Measurements from ENCODE around the gene STARD10.

Gene STARD10, protein sequence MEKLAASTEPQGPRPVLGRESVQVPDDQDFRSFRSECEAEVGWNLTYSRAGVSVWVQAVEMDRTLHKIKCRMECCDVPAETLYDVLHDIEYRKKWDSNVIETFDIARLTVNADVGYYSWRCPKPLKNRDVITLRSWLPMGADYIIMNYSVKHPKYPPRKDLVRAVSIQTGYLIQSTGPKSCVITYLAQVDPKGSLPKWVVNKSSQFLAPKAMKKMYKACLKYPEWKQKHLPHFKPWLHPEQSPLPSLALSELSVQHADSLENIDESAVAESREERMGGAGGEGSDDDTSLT

DNA sequence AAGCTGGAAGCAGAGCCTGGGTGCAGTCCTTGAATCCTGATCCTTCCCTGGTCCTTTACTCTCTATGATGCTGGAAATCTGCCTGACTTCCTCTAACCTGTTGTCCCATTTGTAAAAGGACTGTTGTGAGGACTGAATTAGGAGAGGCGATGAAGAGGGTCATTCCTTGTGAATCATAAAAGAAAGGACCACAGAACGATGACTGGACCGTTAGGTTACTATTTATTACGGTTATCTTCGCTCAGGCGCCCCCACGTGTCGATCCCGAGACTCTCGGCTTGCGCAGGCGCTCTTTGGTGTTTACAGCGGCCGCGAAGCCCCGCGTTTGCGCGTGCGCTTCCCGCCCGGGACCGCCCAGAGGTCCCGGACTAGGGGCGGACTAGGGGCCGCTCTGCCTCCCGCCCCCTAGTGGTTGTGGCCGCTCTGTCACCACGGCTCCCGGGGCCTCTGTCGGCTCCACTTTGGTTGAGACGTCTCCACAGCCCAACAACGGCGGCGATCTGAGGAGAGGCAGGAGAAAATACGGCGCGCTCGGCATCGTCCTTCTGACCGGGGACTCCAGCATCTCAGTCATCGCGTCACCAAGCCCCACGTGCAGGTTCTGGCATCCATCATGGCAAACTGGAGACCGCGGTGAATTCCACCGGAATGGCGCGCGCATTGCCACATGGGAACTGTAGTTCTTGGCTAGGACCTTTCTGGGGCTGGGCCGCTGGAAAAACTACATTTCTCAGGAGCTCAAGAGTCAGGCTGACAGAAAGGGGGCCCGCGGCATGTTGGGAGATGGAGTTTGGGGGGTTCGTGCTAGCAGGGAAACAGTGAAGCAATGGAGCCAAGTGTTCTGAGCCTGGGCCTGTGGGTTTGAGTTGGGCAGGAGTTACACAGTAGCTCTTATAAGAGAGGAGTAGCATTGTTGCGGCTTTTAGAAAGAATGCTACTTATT lies at the start of gene STARD10:
Gene STARD10 (minus strand): TSS at position 623 of the 943 bp plus-strand sequence. CDS start 12,866 bp downstream, outside the sequence.
- peak; percentile 95 for DNase-seq

DNA sequence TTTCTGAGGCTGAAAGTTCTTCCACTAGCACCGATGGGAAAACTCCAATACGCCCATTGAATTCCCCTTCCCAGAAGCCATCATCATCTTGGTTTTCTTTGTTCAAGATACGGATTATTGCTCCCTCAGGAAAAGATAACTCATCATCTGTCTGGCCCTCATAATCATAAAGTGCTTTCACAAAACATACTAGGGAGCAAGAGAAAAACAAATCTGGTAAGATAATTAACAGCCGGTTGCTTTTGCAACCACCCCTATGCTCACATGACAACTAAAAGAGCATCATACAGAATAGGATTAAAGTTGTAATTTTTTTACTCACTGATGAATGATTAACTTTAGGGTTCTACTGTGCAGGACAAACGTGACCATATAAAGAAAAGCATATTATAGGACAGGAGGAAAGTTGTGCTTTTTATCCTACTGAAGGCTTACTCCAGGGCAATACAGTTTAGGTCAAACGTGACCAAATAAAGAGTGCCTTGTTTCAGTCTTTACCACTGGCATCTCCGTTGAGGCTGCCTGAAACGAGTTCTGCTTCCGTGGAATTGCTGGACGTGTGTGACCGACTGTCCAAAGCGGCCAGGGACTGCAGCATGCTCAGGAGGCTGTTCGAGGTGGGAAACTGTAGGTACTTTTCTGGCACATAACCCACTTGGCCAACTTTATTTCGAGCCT lies 48.9 kb upstream of the STARD10 start:
- DNase-seq: no peak

DNA sequence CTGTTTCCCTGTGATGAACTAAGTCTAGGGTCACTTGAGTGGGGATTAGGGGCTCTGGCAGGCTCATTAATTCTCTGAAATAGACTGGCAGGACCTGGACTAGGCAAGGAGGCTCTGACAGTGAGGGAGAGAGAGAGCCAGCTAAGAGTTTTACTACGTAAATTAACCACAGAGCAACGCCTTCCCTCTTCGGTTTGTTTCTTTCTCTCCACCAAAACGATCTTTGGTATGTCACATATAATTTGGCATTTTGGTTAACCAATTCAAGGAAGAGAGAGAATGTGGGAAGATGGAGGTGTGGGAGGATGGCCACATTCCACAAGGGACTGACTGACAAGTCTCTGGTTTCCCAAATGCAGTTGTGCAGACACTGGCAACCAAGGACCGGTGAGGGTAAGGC lies 48.3 kb upstream of the STARD10 start:
- DNase-seq: no peak

DNA sequence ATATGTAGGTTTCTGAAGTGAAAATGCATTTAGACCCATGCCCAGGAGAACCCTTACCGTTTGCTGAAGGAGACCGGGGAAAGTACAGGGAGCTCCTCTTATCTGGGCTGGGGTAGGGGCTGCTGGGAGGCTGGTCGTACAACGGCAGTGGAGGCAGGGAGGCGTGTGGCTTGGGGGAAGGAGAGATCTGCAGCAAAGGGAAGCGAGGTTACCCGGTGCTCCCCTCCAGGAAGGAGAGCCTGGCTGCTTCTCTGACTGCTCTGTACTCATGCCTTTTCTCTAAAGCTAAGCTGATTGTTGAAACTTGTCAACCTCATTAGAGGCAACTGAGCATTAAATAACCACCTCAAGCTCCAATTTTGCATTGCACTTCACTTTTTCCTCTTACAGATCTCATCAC lies 47.5 kb upstream of the STARD10 start:
- DNase-seq: no peak

DNA sequence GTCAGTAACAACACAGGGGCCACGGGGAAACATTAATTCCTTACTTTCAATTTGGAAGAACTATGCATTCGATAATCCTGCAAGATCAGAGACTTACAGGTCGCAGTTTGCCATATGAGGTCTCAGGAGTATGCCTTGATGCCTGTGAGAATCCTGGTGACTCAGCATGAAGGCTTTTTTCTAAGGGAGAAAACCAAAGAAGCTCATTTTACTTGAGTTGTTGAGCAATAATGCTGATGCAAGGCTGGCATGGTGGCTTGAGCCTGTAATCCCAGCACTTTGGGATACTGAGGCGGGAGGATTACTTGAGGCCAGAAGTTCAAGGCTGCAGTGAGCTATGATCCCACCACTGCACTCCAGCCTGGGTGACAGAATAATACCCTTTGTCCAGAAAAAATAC lies 46.9 kb upstream of the STARD10 start:
- DNase-seq: no peak

DNA sequence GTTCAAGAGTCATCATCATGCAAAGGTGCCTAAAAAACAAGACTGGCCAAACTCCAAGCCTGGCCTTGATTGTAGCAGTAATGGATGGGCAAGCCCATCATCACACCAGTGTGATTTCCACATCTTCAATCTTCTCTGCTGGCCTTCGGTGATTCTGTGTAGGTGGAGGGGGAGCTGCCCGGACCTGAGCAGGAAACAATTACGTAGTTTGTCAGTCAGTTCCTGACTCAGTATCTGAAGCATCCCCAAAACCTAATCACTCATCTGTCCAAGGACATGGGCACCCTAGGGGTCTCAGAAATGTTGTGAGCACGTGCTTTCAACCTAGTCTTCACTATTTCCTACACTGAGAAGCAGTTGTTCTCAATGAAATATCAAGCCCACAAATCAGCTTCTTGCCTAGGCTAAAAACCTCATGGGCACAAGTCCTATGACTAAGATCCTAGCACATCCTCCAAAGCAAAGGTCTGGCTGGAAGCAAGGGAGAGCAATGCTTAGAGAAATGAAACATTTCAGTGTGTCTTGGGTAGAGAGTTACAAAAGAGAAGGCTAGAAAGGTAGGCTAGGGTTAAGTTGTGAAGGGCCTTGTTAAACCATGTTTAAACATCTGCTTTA lies 45.0 kb upstream of the STARD10 start:
- DNase-seq: no peak

DNA sequence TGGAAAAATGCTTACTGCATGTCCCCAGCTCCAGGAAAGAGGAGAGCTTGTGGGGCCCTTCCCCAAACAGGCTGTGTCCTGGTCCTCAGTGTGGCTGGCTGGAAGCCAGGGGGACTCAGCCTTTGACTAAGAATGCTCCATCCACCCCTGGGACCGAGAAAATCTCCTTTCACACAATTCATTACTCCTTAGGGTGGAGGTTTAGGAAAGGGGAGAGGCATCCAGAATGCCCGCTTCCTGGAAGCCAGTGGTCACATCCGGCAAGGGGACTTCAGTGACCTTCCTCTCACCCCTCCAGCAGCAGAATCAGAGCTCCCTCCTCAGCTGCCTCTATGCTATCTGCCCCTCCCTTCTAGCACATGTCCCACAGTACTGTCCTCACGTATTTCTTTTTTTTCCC lies 42.3 kb upstream of the STARD10 start:
- DNase-seq: no peak

DNA sequence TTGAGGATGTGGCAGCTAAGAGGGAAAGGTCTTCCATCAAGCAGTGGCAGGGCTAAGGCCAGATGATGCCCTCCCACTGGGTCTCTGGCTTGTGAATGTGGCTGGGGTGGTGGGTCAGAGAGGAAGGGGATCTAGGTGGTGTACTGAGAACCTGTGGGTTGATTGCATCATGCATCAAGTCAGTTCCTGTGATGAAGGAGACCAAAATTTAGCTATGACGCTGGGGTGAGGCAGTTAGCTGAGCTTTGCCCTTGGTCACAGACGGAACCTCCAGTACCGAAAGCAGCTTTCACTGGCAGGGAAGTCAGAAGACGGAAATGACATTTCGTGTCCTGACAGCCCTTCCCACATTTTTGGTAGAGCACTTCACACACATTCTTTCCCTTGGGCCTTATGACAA lies 41.1 kb upstream of the STARD10 start:
- DNase-seq: peak in 1 of 2 donors; percentile 52

DNA sequence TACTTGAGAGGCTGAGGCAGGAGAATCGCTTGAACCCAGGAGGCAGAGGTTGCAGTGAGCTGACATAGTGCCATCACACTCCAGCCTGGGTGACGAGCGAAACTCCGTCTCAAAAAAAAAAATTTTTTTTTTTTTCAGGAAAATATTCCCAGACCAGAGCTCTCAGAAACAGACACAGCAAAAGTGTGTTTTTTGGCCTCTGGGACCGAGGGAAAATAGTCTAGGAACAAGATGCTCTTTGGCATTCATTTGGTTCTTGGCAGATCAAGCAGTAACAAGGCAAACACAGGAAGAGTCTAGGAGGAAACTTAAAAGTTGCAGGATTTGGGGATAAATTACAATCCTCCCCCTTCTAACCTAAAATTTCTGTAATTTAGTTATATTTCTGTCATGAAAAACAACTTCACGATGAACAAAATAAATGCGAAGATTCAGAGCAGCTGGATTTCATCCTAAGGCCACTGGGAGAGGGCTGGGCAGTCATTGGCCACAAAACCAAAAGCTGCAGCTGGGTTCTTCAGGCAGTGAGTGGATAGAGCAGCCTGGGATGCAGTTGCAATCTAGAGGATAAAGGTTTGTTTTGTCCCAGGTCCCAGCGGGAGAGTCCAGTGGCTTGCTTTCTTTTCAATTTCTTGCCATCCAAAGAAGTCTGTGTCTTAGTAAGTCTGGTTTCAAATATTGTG lies 40.1 kb upstream of the STARD10 start:
- DNase-seq: no peak

DNA sequence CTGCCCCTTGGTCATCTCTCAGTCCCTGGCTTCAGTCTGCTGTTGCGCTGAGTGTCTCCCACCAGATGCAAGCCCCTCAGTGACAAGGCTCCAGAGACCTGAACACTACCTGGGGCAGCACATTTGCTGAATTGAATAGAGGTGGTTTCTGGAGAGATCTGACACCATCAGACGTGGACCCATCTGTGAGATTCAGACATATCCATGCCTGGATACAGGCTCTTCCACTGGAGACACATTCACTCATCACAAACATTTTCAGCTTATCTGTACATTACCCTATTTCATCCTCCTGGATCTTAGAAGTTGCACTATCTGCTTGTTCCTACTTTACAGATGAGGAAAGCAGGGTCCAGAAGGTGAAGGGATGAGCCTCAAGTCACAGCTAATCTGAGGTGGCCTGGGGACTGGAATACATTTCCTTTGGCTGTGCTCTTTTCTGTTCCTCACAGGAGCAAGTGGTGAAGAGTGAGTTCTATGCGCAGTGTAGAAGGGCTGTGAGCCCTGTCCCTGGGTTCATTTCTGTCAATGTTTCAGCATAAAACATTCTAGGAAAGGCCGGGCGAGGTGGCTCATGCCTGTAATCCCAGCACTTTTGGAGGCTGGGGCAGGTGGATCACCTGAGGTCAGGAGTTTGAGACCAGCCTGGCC lies 39.4 kb upstream of the STARD10 start:
- DNase-seq: no peak

DNA sequence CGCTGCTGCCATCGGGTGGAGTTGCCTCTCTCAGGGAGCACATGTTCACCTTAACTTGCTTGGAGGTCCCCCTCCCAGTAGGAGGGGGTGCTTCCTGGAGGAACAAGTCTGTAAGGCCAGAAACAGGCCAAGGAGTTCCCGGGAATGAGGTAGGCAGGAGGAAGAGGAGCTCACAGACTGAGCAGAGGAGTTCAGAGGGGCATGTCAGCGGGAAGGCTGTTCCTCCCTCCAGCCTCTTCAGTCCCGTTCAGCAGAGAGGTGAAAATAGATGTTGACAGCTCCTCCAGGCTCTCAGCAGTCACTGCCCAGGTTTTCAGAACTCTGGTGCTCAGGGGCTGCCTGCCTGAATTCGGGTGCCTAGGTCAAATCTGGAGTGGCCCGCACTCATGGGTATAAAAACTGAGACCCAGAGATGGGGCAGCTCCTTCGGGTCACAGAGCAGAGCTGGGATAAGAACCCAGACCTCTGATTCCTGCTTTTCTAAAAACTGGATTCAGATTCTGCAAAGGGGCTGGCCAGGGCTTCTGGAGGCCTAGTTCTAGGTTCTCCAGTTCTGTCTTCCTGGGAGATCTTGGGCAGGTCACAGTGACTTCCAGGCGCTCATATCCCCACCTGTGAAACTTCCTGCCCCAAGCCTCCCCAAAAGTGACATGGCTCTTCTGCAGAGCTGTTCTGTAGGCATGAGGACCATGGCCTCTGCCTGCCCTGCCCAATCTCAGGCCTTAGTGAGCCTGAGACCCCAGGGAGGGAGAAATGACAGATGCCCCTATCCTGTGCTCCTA lies 38.6 kb upstream of the STARD10 start:
- DNase-seq: no peak

DNA sequence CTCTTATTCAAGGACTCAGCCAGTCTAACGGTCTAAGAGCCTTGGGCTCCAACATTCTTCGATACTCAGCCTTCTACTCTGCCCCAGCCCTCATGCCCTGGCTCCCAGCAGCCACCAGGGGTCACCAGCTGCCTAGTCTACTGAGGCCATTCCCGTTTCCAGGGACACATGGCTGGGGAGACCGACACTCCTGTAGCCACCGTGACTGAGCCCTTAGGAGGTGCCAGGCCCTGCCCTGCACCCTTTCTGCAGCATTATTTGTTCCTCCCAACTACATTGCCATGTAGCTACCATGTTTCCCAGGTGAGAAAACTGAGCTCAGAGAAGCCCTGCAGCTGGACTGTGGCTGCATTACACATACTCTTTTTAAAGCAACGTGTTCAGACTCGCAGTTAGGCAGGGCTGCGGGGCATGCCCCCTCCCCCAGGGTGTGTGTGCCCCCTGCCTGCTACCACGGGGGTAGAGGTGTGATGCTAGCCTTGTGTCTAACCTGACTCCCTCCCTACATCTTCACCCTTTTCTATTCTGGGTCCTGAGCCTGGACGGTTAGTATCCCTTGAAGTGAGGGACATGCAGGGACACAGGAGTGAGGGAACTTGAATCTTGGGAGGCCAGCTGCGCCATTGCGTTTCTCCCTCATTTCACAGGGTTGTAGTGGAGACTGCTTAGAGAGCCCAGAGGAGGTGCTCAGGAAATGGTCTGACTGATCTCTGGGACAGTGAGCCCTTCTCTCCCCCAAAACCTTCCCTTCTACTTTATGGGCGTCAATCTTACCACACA lies 37.9 kb upstream of the STARD10 start:
- peak; percentile 56 to 58 for DNase-seq

DNA sequence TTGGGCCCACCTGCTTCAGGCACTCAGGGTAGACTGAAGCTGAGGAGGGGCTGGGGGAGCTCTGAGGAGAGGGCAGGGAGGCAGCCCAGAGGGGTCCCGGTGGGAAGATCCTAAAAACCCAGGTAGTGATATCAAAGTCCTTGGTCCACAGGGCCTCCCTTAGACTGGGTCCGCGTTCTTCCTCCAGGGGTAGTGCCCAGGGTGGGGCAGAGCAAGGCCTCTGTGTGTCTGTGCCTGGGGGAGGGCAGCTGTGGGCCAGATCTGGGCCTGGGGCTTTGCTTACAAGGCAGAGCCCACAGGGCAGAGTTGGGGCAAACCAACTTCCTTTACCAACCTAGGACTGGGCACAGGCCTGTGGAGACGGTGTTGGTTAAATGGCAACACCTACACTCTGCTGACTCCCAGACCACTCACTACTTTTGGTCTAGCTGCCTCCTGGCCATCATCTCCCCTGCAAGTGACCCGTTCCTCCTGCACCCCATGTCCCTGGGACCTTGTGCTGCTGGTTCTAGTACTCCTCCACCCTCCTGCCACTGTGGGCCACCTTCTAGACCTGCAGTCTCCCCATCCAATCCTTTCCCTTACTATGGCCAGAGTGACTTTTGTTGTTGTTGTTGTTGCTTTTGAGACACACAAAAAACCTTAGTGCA lies 36.2 kb upstream of the STARD10 start:
- DNase-seq: no peak

DNA sequence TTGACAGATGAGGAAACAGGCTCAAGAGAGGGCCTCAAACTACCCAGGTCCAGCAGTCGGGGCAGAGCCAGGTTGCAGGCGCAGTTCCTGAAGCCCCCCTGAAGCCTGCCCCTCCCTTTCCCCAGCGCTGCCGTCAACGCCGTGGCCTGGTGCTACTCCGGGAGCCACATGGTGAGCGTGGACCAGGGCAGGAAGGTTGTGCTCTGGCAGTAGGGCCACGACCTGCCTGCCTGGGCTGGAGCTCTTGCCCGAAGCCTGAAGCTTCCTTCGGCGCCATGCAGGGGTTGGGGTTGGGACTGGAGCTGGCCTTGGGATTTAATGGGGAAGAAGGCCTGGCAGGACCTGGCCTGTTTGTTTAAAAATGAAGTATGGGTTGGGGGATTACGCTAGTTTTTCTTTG lies 35.3 kb upstream of the STARD10 start:
- DNase-seq: no peak

DNA sequence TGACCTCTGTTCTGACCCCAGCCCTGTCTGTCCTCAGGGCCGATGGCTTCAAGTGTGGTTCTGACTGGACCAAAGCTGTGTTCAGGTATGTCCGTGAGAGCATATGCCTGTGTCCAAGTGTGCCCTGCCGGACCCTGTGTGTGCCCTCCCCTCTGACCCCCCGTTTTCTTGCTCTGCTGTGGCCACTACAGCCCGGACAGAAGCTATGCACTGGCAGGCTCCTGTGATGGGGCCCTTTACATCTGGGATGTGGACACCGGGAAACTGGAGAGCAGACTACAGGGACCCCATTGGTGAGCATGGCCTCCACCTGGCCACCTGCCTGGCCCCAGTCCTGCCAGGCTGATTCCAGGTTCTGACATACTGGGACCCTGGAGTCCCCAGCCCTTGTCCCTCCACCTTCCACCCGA lies 34.9 kb upstream of the STARD10 start:
- DNase-seq: no peak

DNA sequence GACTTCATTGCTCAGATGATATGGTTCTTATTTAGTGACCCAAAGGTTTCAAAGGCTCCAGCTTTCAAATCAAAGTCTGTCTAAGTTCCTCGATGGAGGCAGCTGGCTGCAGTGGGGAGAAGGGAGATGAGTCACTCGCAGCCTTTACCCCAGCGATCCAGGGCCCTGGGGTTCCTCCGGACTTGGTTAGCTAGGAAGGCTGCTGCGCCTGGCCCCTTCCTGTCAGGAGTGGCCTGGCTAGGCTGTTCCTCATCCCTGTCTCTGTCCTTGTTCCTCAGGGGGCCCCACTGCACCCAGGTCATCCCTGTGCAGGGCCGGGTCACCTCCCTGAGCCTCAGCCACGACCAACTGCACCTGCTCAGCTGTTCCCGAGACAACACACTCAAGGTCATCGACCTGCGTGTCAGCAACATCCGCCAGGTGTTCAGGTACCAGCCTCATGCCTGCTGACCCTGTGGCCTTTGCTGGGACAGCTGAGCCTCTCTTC lies 34.3 kb upstream of the STARD10 start:
- DNase-seq: no peak

DNA sequence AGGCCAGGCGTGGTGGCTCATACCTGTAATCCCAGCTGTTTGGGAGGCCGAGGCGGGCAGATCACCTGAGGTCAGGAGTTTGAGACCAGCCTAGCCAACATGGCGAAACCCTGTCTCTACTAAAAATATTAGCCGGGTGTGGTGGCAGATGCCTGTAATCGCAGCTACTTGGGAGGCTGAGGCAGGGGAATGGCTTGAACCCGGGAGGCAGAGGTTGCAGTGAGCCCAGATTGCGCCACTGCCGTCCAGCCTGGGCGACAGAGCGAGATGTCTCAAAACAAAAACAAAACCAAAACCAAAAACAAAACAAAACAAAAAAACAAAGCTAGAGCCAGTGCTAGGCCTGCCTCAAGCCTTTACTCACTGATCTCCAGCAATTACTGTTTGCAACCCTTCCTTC lies 33.8 kb upstream of the STARD10 start:
- peak in 1 of 2 donors; percentile 33 for DNase-seq

DNA sequence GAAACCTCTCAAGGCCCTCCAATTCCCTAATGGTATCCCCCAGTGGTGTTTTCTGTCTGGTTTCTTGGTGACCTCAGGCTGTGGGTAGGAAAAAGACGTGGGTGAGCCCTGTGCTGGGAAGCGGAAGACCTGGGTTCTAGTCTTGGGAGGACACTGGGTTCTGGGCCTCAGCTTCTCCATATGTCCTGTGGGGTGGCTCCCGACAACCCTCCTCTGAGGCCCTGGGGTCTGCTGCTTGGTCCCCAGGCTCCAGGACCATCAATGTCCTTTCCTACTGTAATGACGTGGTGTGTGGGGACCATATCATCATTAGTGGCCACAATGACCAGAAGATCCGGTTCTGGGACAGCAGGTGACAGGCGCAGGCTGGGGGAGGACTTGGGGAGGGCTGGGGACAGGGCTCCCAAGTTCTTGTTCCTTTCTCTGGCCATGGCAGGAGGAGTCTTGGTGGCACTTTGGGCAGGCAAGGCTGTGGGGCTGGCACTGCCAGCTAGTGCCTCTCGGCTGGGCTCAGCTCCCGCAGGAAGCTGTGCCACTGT lies 33.2 kb upstream of the STARD10 start:
- DNase-seq: no peak
